Glomerular visceral epithelial cell (primary cell): ENCODE measurements around the gene NIN.
"Not testable (repeated sequence)": the region's sequence is repeated elsewhere in the genome, so short reads cannot be mapped to it uniquely, and the experiment has no call there.

Experiments used
- DNase-seq: peaks from one replicate; pipeline ENCODE4 v3.0.0-alpha.2; 2016; ENCODE audit errors: extremely low spot score

The NIN gene

DNA sequence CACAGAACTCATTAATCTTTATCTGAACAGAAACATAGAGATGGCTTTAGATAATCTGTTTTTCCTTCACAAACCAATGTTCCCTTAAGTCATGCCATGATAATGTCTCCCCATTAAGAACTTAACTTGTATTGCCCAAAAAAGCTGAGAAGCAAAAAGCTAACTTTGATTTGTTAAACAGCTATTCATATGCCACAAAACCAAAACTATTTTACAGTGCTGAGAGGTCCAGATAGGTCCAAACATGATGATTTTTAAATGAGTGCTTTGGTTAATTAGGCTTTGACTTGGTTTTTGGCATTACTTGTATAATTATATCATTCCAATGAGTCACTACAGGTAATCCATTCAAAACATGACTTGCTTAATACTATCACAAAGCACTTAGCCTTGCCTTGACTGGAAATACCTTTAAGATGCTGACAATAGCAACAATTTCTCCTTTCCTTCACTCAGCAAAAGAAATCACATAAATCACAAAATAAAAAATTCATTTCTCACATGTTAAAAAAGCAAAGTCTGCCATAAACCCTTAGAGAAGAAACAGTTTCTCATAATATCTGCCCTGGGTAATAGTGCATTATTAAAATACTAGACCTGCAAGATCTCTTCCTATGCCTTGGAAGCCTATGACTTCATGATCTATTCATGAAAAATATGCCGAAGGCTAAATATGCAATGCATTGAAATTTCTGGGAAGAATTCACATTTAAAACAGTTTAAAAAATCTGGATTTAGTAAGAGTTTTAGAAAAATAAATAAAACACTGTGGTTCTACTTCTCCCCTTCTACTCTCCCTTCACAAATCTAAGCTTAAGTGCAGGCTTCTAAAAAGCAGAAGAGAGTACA lies 110.8 kb downstream of the NIN start:
- no peak for DNase-seq

DNA sequence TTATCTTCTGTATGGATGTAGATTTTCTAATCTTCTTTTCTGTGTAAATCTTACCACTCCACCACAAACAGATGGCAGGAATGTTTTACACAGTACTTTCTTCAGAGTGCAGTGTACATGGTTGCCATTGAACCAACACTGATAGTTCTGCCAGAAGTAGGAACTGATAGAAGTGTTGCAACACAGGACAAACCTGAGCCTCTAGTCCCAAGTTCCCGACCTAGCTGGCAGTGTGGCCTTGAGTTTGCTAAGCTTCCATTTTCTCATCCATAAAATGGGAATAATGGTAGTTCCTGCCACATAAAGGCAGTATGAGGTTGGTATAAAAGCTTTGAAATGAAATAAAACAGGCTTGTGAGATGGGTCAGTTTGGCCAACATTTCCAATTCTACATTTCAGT lies 112.0 kb downstream of the NIN start:
- DNase-seq = no peak

DNA sequence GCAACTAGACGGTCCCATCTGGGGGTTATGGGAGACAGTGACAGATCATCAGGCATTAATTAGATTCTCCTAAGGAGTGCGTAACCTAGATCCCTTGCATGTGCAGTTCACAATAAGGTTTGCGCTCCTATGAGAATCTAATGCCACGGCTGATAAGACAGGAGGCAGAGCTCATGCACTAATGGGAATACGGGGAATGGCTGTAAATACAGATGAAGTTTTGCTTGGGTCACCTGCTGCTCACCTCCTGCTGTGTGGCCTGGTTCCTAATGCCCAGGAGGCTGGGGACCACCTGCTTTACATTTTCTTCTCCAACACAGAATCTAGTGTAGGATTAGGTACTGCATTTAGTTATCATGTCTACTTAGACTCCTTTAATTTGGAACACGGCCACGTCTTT lies 113.2 kb downstream of the NIN start:
- DNase-seq = no peak

DNA sequence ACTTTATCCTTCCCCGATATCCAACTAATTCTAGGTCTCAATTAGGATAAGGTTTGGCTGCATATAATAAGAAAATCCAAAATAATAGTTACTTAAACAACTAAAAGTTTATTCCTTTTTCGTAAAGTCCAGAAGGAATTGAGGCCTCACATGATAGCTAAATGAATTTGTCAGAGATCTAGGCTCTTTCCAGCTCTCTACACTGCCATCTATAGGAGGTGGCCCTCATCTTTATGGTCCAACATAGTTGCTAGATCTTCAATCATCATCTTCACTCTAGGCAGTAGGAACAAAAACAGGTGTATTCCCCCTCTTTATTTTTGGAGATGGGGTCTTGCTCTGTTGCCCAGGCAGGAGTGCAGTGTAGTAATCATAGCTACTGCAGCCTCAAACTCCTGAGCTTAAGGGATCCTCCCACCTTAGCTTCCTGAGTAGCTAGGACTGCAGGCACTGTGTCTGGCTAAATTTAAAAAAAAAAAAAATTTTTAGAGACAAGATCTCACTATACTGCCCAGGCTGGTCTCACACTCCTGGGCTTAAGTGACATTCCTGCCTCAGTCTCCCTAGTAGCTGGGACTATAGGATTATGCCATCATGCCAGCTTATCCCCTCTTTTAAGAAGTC lies 116.4 kb downstream of the NIN start:
- DNase-seq = peak; percentile 40

DNA sequence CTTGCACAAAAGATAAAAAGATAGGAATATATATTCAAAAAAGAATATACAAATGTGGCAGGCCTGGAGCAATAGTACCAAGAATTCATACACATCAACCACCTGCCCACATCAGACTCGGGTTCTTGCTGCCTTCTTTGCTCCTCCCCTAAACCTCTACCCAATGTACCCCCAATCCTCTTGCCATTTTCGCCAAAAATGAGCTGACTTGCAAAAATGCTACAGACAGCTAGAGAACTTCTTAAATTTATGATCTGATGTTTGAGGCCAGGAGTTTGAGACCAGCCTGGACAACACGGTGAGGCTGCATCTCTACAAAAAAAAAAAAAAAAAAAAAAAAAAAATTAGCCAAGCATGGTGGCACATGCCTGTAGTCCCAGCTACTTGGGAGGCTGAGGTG lies 119.9 kb downstream of the NIN start:
- DNase-seq = no peak

DNA sequence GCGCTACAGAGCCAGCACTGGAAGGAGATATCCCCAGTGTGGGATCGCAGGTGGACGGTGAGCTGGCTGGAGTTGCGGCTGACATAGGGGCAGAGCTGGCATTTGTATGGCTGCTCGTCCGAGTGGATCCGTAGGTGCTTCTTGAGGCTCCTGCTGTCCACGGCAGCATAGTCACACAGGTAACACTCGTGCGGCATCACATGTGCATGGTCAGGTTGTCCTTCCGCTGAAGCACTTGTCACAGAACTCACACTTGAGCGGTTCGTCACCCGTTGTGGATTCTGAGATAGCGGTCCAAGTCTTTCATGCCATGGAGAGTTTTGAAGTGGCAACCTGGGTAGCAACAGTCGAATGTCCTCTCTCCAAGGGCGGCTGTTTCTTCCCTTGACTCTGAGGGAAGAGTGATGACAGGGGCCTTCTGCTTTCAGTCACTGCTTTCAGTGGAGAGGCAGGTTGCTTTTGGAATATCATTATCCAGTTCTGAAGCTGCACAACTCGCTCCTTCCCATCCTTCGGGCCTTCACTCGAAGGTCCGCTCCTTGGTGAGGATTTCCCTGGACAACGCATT lies 125.9 kb downstream of the NIN start:
- DNase-seq = no peak

DNA sequence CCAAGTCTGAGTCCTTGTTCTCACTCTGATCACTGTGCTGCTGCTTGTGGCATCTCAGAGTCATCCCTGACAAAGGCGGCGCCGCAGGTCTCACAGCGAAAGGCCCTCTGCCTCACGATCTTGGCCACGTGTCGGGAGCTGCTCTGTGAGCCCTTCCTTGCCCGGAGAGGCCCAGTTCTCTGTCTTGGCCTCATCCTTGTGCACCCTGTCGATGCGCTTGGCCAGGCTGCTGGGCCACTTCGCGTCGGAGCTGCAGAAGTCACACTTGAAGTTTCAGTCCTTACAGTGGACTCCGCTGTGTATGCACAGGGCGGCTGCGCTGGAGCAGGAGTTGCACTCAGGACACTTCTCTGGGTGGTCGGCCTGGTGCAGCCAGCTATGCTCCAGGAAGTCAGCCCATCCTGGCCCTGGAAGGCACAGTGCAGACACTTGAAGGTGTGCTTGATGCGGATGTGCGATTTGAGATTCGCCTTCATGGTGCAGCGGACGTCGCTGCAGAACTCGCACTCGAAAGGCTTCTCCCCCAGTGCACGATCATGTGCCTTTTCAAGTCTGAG lies 126.4 kb downstream of the NIN start:
- DNase-seq = no peak

DNA sequence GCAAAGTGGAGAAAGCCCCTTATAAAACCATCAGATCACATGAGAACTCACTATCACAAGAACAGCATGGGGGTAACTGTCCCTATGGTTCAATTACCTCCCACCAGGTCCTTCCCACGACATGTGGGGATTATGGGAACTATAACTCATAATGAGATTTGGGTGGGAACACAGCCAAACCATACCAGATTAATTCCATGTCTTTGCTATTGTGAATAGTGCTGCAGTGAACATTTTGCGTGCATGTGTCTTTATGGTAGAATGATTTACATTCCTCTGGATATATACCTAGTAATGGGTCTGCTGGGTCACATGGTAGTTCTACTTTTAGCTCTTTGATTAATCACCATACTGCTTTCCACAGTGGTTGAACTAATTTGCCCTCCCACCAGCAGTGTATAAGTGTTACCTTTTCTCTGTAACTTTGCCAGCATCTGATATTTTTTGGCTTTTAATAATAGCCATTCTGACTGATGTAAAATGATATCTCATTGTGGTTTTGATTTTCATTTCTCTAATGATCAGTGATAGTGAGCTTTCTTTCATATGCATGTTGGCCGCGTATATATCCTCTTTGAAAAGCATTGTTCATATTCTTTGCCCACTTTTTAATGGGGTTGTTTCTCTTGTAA lies 133.2 kb downstream of the NIN start:
- no peak for DNase-seq

DNA sequence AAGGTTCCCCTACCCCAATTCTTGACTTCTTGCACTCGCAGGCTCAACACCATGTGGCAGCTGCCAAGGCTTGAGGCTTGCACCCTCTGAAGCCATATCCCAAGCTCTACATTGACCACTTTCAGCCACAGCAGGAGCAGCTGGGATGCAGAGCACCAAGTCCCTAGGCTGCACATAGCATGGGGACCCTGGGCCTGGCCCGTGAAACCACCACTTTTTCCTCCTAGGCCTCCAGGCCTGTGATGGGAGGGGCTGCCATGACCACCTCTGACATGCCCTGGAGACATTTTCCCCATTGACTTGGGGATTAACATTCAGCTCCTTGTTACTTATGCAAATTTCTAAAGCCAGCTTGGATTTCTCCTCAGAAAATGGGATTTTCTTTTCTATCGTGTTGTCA lies 136.7 kb downstream of the NIN start:
- not testable (repeated sequence) for DNase-seq

DNA sequence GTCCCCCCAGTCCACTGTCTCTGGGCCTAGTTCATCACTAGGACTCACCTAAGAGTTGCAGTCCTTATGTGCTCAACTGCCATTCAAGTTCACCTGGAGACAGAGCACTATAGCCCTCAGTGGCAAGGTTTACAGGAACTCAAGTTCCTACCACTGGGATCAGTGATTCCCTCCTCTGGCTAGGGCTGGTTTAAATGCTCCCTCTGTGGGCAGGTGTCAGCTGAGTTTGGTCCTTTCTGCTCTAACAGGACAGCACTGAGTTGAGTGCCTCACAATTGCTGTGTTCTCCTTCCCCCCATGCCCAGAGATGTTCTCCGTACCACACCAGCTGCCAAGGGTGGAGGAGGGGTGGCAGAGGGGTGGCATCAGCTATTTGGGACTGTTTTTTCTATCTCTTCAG lies 142.1 kb downstream of the NIN start:
- DNase-seq = no peak

DNA sequence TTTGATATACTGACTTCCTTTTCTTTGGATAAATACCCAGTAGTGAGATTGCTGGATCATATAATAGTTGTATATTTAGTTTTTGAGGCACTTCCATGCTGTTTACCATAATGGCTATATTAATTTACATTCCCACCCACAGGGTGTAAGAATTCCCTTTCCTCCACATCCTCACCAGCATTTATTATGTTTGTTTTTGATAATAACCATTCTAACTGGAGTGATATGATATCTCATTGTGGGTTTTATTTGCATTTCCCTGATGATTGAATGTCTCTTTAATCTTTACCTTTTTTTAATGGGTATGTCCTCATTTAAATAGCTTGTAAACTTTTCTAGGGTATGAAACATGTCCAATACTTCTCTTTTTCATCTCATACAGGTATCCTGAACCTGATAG lies 151.3 kb downstream of the NIN start:
- DNase-seq = no peak

DNA sequence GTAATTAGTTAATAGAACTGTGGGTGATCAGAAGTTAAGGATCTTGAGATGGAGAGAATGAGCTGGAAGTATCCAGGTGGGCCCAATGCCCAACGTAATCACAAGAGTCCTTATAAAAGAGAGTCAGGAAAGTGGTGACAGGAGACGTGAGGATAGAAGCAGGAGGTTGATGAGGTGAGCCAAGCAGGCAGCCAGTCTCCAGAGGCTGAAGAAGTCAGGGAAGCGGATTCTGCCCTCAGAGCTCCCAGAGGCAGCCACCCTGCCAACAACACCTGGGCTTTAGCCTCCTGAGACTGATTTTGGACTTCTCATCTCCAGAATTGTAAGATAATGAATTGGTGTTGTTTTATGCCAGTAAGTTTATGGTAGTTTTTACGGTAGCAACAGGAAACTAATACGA lies 152.8 kb downstream of the NIN start:
- no peak for DNase-seq

DNA sequence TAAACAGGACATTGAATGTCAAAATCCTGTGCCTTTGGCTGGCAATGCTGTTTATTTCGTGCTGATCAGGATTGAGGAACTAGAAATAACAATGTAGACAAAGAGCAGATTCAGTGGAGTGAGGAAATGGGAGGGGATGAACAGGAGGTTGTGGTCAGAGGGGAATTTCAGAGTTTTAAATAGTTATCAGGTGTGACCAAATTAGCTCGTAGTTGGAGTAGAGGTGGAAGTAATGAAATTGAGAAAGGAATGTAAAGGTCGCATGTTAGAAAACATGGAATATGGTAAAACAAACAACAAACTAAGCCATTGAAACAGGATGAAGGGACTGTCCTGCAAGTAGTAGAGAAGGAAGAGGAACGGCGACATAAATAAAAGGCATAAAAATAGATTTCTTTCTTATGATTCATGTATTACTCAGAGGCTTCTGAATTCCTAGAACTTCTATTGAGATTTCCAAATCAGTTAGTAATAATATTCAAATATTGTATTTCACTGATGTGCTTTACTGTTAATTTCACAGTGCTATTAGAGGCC lies 153.4 kb downstream of the NIN start:
- peak; percentile 56 for DNase-seq

DNA sequence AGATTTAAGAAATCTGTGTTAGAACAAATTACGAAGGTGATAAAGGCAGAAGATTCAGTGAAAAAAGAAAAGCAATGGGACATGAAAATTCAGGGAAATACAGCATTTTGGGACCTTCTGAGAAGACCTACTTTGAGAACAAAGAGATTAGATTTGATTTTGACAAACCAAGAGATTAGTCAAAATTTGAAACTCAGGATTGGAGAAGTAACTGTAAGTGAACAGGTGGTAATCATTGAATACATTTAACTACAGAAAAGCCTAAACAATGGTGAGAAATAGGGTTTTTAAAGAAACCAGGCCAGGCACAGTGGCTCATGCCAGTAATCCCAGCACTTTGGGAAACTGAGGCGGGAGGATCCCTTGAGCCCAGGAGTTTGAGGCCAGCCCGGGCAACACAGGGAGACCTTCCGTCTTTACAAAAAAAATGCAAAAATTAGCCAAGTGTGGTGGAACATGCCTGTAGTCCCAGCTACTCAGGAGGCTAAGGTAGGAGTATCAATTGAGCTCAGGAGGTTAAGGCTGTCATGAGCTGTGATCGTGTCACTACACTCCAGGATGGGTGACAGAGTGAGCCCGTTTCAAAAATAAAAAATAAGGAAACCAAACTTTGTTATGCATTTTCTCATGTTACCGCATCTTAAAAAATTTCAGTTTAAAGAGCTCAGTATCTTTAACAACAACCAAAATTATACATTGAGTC lies 154.0 kb downstream of the NIN start:
- DNase-seq = no peak

DNA sequence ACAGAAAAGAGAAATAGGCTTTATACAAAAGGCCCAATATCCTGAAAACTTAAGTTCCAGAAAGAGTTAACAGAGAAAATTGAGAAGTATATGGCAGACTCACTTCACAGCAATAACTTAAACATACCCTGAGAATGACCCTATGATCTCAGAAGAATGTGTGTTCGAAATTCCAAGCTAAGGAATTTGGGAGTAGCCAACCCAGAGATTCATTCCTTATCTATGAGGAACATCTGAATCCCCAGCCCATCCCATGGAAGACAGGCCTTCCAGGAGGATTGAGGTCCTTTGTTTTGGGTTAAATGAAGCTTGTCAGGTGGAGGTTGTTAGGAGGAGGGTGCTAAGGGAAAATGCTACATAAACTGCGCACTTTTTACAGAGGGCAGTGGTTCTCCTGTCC lies 155.4 kb downstream of the NIN start:
- DNase-seq = peak; percentile 47

DNA sequence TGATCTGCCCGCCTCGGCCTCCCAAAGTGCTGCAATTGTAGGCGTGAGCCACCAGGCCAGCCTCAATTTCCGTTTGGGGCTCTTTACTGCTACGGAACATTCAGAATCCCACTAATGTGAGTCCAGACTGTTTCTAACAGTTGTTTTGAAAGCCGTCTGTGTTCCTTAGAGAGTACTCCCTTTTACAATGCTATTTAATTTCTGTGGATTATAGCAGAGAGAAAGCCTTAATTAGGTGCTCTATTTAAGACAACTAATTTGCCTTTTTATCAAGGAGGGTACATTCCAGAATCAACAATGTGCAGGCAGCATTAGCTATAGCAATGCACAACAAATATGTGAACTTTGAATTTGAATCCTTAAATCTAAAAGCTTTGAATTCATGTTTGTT lies 160.1 kb downstream of the NIN start:
- DNase-seq = no peak

DNA sequence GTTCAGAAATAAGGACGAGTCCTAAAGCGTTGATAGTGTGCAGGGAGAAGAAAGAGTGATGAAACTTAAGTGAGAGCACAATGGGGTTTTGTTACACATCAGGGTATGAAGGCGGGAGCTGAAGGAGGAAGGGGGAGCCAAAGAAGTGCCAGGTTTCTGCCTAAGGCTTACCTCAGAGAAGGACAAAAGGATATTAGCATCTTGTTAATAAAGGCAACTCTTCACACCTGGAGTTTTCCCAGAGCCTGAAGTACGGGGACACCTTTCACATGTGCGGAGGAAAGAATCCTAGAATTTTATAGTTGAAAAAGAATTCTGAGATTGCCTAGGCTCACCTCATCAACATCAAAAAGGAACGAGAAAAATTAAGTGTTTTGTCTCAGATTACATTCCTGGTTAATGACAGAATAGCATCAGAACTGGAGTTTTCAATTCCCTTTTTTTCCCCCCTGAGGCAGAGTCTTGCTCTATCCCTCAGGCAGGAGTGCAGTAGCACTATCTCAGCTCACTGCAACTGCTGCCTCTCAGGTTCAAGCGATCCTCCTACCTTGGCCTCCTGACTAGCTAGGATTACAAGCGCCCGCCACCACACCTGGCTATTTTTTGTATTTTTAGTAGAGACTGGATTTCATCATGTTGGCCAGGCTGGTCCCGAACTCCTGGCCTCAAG lies 160.6 kb downstream of the NIN start:
- no peak for DNase-seq
